HL-60 (cell line): Measurements from ENCODE around the gene COX17.

Experiments
- DNase-seq, 2 experiments: peaks; one replicate each; pipeline ENCODE4 v3.0.0-alpha.2; 2010 to 2020; ENCODE audit warnings: low read depth in 1 of 2, low spot score in 1 of 2
- H3K27ac ChIP-seq: fragments of 250-450 bp; sonication (Bioruptor Pico); replicated peaks from 2 replicates; pipeline ENCODE4 v1.5.1; 2020; ENCODE audit warnings: mild to moderate bottlenecking, moderate library complexity
- H3K27me3 ChIP-seq: fragments of 250-450 bp; sonication (Bioruptor Pico); 2 replicates; pipeline ENCODE4 v1.5.1; 2021; ENCODE audit warnings: mild to moderate bottlenecking, moderate library complexity; ENCODE audit not compliant: insufficient read depth, poor library complexity, severe bottlenecking
- H3K4me3 ChIP-seq: replicated peaks from 2 replicates; pipeline ENCODE4 v1.5.1; 2011; ENCODE audit warnings: mild to moderate bottlenecking, control low read depth, low read length; ENCODE audit not compliant: insufficient read depth
- GABPA ChIP-seq: IDR thresholded peaks from 2 replicates; pipeline ENCODE4 v1.6.1; 2012; ENCODE audit warnings: low read depth
- POLR2AphosphoS5 ChIP-seq: IDR thresholded peaks from 2 replicates; pipeline ENCODE4 v1.6.1; 2012; ENCODE audit warnings: low read depth
- SPI1 ChIP-seq: IDR thresholded peaks from 2 replicates; pipeline ENCODE4 v1.6.1; 2012; ENCODE audit warnings: low read depth, mild to moderate bottlenecking, borderline replicate concordance
- TF ChIP-seq, protein P1 (sequence below): IDR thresholded peaks from one replicate; pipeline ENCODE4 v1.5.1; 2011; ENCODE audit warnings: low read length, control low read depth, inconsistent platforms; ENCODE audit not compliant: insufficient read depth
- TF ChIP-seq, protein P2 (sequence below): IDR thresholded peaks from 2 replicates; pipeline ENCODE4 v1.6.1; 2012; ENCODE audit warnings: low read depth; ENCODE audit not compliant: insufficient replicate concordance

COX17 gene

GRCh38 chr3:119645813-119646212, 31.4 kb downstream of the COX17 start:
- DNase-seq, result no peak
- no peak overlapping the region for H3K27ac ChIP-seq
- no peak for TF ChIP-seq SPI1
- TF ChIP-seq GABPA, result no peak
- TF ChIP-seq, protein P1, sequence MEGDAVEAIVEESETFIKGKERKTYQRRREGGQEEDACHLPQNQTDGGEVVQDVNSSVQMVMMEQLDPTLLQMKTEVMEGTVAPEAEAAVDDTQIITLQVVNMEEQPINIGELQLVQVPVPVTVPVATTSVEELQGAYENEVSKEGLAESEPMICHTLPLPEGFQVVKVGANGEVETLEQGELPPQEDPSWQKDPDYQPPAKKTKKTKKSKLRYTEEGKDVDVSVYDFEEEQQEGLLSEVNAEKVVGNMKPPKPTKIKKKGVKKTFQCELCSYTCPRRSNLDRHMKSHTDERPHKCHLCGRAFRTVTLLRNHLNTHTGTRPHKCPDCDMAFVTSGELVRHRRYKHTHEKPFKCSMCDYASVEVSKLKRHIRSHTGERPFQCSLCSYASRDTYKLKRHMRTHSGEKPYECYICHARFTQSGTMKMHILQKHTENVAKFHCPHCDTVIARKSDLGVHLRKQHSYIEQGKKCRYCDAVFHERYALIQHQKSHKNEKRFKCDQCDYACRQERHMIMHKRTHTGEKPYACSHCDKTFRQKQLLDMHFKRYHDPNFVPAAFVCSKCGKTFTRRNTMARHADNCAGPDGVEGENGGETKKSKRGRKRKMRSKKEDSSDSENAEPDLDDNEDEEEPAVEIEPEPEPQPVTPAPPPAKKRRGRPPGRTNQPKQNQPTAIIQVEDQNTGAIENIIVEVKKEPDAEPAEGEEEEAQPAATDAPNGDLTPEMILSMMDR, result no peak
- H3K4me3 ChIP-seq, result no peak overlapping the region
- H3K27me3 ChIP-seq, result no peaks in the 10 kb centered on the region

DNA sequence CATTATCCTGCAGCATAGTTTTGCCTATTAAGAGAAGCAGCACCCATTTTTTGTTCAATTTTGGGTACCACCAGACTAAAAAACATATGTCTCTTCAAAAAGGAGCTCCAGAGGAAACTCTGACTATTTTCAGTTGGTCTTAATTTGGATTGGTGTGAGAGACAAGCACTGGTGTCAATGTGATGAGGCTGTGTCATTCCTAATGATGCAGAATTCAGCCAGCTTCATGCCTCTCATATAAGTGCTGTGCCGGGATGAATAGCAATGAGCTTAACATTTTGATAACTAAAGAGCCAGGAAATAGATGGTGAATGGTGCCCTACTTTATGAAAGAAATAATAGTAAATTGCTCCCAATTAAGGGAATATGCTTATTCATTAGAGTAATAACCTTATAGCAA, 32.7 kb downstream of the COX17 start:
- TF ChIP-seq POLR2AphosphoS5, result no peak
- no peak for TF ChIP-seq GABPA
- no peak for TF ChIP-seq SPI1
- TF ChIP-seq, protein P2, sequence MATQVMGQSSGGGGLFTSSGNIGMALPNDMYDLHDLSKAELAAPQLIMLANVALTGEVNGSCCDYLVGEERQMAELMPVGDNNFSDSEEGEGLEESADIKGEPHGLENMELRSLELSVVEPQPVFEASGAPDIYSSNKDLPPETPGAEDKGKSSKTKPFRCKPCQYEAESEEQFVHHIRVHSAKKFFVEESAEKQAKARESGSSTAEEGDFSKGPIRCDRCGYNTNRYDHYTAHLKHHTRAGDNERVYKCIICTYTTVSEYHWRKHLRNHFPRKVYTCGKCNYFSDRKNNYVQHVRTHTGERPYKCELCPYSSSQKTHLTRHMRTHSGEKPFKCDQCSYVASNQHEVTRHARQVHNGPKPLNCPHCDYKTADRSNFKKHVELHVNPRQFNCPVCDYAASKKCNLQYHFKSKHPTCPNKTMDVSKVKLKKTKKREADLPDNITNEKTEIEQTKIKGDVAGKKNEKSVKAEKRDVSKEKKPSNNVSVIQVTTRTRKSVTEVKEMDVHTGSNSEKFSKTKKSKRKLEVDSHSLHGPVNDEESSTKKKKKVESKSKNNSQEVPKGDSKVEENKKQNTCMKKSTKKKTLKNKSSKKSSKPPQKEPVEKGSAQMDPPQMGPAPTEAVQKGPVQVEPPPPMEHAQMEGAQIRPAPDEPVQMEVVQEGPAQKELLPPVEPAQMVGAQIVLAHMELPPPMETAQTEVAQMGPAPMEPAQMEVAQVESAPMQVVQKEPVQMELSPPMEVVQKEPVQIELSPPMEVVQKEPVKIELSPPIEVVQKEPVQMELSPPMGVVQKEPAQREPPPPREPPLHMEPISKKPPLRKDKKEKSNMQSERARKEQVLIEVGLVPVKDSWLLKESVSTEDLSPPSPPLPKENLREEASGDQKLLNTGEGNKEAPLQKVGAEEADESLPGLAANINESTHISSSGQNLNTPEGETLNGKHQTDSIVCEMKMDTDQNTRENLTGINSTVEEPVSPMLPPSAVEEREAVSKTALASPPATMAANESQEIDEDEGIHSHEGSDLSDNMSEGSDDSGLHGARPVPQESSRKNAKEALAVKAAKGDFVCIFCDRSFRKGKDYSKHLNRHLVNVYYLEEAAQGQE, result no peak
- TF ChIP-seq, protein P1, result no peak
- DNase-seq, result no peak
- H3K27ac ChIP-seq, result no peak overlapping the region
- H3K4me3 ChIP-seq, result no peak overlapping the region
- no peaks in the 10 kb centered on the region for H3K27me3 ChIP-seq

- no peak overlapping the region for H3K4me3 ChIP-seq
- DNase-seq, result no peak
- no peaks in the 10 kb centered on the region for H3K27me3 ChIP-seq
- TF ChIP-seq POLR2AphosphoS5 (no peak), GABPA (no peak), SPI1 (no peak)
- TF ChIP-seq, protein P1, result no peak
- TF ChIP-seq, protein P2, result no peak
- H3K27ac ChIP-seq, result no peak overlapping the region
Observed at GRCh38 chr3:119643528-119643927, 33.7 kb downstream of the COX17 start.

- TF ChIP-seq, protein P1, result no peak
- TF ChIP-seq POLR2AphosphoS5 (no peak), GABPA (no peak), SPI1 (no peak)
- TF ChIP-seq, protein P2, result no peak
- no peak for DNase-seq
- no peak overlapping the region for H3K27ac ChIP-seq
- H3K4me3 ChIP-seq, result no peak overlapping the region
- H3K27me3 ChIP-seq, result no peaks in the 10 kb centered on the region
Observed at GRCh38 chr3:119642746-119643473, 34.3 kb downstream of the COX17 start.
